Measurements from ENCODE around the gene CCL25. TPM values are rescaled to one million over a fixed set of nuclear protein-coding genes. Genes with fewer than 3 reads are reported as not detected.

The CCL25 gene
- total RNA-seq (ENCODE audit: low replicate concordance): 1.2 TPM in 1 of 2 replicates, not detected in the other

GRCh38 chr19:8052464-8052859 is at the start of gene CCL25:
Gene CCL25, plus strand, starts transcription at chr19:8052760. Its CDS starts 290 bp downstream, at chr19:8053050.
- no peak for DNase-seq (ENCODE audit: low spot score)
- no peaks in the 10 kb centered on the region for H3K9me3 ChIP-seq (ENCODE audit: low read depth)
- Mint-ChIP-seq H3K4me1 (peaks cover 10% of the 10 kb centered on the region), H3K36me3 (no peaks in the 10 kb centered on the region), H3K27ac (no peak within 1 kb of the TSS), H3K4me3 (no peak within 1 kb of the TSS), H3K9me3 (no peaks in the 10 kb centered on the region), H3K27me3 (ENCODE audit: insufficient read depth, low read depth) (peaks cover 14% of the 10 kb centered on the region)
- H3K9ac ChIP-seq: no peak within 1 kb of the TSS
- H3K36me3 ChIP-seq: no peaks in the 10 kb centered on the region
- no peak within 1 kb of the TSS for H3K27ac ChIP-seq
- peaks cover 27% of the 10 kb centered on the region for H3F3A ChIP-seq (ENCODE audit: low read depth)
- no peaks in the 10 kb centered on the region for H4K20me1 ChIP-seq (ENCODE audit: low read depth)
- peaks cover 26% of the 10 kb centered on the region for H3K4me1 ChIP-seq
- peaks cover 24% of the 10 kb centered on the region for H3K27me3 ChIP-seq
- no peaks in the 10 kb centered on the region for H3K79me2 ChIP-seq (ENCODE audit: low read depth)
- TF ChIP-seq EZH2phosphoT487 (IDR thresholded peaks at IDR 0.05): no peak
- no peak for TF ChIP-seq EZH2 (IDR thresholded peaks at IDR 0.05)
- TF ChIP-seq CTCF (IDR thresholded peaks at IDR 0.05): no peak
- H3K4me2 ChIP-seq: peak within 1 kb of the TSS; percentile 49
- H3K4me3 ChIP-seq: no peak within 1 kb of the TSS
- H2AFZ ChIP-seq (replicated peaks): no peak within 1 kb of the TSS

- DNase-seq (ENCODE audit: low spot score): no peak
- TF ChIP-seq CTCF (IDR thresholded peaks at IDR 0.05) (no peak), EZH2phosphoT487 (IDR thresholded peaks at IDR 0.05) (no peak), EZH2 (IDR thresholded peaks at IDR 0.05) (no peak)
These were observed 48.6 kb upstream of the CCL25 start for GRCh38 chr19:8004001-8004400.

GRCh38 chr19:8004723-8005513 is 47.6 kb upstream of the CCL25 start:
- no peaks in the 10 kb centered on the region for H3K9me3 Mint-ChIP-seq
- Histone ChIP-seq H3K27me3 (no peaks in the 10 kb centered on the region), H3K4me1 (peaks cover 27% of the 10 kb centered on the region), H3K36me3 (no peaks in the 10 kb centered on the region), H3K27ac (peak overlapping the region; percentile 81), H3K9me3 (ENCODE audit: low read depth) (no peaks in the 10 kb centered on the region), H3K4me3 (peak overlapping the region; percentile 98), H3F3A (ENCODE audit: low read depth) (peaks cover 45% of the 10 kb centered on the region), H3K4me2 (peak overlapping the region; percentile 94), H3K79me2 (ENCODE audit: low read depth) (peaks cover 75% of the 10 kb centered on the region), H2AFZ (replicated peaks) (no peak overlapping the region), H3K9ac (peak overlapping the region; percentile 92), H4K20me1 (ENCODE audit: low read depth) (peaks cover 50% of the 10 kb centered on the region)
- H3K36me3 Mint-ChIP-seq: peaks cover 10% of the 10 kb centered on the region
- no peak for DNase-seq (ENCODE audit: low spot score)
- peaks cover 6% of the 10 kb centered on the region for H3K27me3 Mint-ChIP-seq (ENCODE audit: insufficient read depth, low read depth)
- H3K27ac Mint-ChIP-seq: peak overlapping the region; percentile 99
- H3K4me3 Mint-ChIP-seq: peak overlapping the region; percentile 100
- TF ChIP-seq EZH2 (IDR thresholded peaks at IDR 0.05): no peak
- TF ChIP-seq EZH2phosphoT487 (IDR thresholded peaks at IDR 0.05): no peak
- TF ChIP-seq CTCF (IDR thresholded peaks at IDR 0.05): no peak
- peaks cover 33% of the 10 kb centered on the region for H3K4me1 Mint-ChIP-seq

More at GRCh38 chr19:8004001-8004400, 48.6 kb upstream of the CCL25 start:
- Histone ChIP-seq H3F3A (ENCODE audit: low read depth) (peaks cover 45% of the 10 kb centered on the region), H3K4me2 (peak overlapping the region; percentile 94), H3K27me3 (no peaks in the 10 kb centered on the region), H3K9me3 (ENCODE audit: low read depth) (no peaks in the 10 kb centered on the region), H3K27ac (no peak overlapping the region), H3K36me3 (no peaks in the 10 kb centered on the region), H3K4me3 (peak overlapping the region; percentile 98), H3K9ac (peak overlapping the region; percentile 92), H3K79me2 (ENCODE audit: low read depth) (peaks cover 84% of the 10 kb centered on the region), H4K20me1 (ENCODE audit: low read depth) (peaks cover 59% of the 10 kb centered on the region), H2AFZ (replicated peaks) (no peak overlapping the region), H3K4me1 (peaks cover 27% of the 10 kb centered on the region)
- H3K27me3 Mint-ChIP-seq (ENCODE audit: insufficient read depth, low read depth): peaks cover 6% of the 10 kb centered on the region
- H3K4me1 Mint-ChIP-seq: peaks cover 33% of the 10 kb centered on the region
- peak overlapping the region; percentile 59 for H3K27ac Mint-ChIP-seq
- peaks cover 13% of the 10 kb centered on the region for H3K36me3 Mint-ChIP-seq
- H3K9me3 Mint-ChIP-seq: no peaks in the 10 kb centered on the region
- H3K4me3 Mint-ChIP-seq: peak overlapping the region; percentile 100
